Left ventricle myocardium inferior (tissue), 1 donor: ENCODE data around the gene SLC39A11. TPM values are rescaled to one million over a fixed set of nuclear protein-coding genes. Genes with fewer than 3 reads are reported as not detected.

ENCODE experiments used
- DNase-seq: peaks from one replicate; pipeline ENCODE4 v3.0.0-alpha.2; 2020
- H3K27ac ChIP-seq: fragments of 200-600 bp; replicated peaks from 2 replicates; pipeline ENCODE4 v1.8.0; 2021
- H3K27me3 ChIP-seq: fragments of 200-600 bp; 2 replicates; pipeline ENCODE4 v1.8.0; 2021; ENCODE audit warnings: low read depth
- H3K36me3 ChIP-seq: fragments of 200-600 bp; 2 replicates; pipeline ENCODE4 v1.8.0; 2021
- H3K4me1 ChIP-seq: fragments of 200-600 bp; 2 replicates; pipeline ENCODE4 v1.8.0; 2021
- H3K4me3 ChIP-seq: fragments of 200-600 bp; 2 replicates; pipeline ENCODE4 v1.8.0; 2021; ENCODE audit warnings: mild to moderate bottlenecking, moderate library complexity
- H3K9me3 ChIP-seq: fragments of 200-600 bp; replicated peaks from 2 replicates; pipeline ENCODE4 v1.8.0; 2021
- intact Hi-C: fragments of 100-400 bp; cut with micrococcal nuclease; formaldehyde crosslinking; loops from one replicate; pipeline ENCODE4 v1.11.0; 2022
- total RNA-seq: library from RNA; stranded (reverse); fragmentation: NEBNext Ultra II Directional; extraction: Animal tissue kit (Norgen Biotek cat#: 25700); gene quantifications from one replicate; pipeline ENCODE4 v1.2.1, GENCODE V29; 2021
- TF ChIP-seq, protein P1 (sequence below): fragments of 200-600 bp; IDR thresholded peaks from 2 replicates; pipeline ENCODE4 v1.8.0; 2021; ENCODE audit warnings: antibody characterized with exemption, mild to moderate bottlenecking, borderline replicate concordance
- donor health status: DM: no; HTN: yes; CAD: no; lungs with severe emphysema.

SLC39A11 gene
- total RNA-seq, 1 donor from 2014 or later, result 6.4 TPM

DNA sequence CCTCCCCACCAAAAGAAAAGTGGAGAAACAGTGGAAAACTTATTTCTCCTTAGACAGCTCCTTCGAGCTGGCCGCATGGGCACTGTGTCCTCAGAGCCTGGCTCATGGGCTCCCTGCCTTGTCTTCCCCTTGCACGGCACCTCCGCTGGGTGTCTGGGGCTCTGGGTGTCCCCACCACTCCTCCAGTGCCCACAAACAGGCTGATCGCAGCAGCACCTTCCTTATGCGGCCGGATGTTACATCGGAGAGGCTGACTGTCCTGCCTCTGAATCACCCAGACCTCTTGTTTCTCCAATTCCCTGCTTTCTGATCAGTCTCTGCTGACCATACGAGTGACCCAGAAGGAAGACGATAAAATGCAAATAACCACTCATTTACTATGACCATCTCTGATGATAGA, 121.7 kb downstream of the SLC39A11 start:
- TF ChIP-seq, protein P1, sequence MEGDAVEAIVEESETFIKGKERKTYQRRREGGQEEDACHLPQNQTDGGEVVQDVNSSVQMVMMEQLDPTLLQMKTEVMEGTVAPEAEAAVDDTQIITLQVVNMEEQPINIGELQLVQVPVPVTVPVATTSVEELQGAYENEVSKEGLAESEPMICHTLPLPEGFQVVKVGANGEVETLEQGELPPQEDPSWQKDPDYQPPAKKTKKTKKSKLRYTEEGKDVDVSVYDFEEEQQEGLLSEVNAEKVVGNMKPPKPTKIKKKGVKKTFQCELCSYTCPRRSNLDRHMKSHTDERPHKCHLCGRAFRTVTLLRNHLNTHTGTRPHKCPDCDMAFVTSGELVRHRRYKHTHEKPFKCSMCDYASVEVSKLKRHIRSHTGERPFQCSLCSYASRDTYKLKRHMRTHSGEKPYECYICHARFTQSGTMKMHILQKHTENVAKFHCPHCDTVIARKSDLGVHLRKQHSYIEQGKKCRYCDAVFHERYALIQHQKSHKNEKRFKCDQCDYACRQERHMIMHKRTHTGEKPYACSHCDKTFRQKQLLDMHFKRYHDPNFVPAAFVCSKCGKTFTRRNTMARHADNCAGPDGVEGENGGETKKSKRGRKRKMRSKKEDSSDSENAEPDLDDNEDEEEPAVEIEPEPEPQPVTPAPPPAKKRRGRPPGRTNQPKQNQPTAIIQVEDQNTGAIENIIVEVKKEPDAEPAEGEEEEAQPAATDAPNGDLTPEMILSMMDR, result no peak
- intact Hi-C loops, result no loop called here
- no peaks in the 10 kb centered on the region for H3K36me3 ChIP-seq
- no peak for DNase-seq
- no peak overlapping the region for H3K4me3 ChIP-seq
- no peaks in the 10 kb centered on the region for H3K9me3 ChIP-seq
- H3K4me1 ChIP-seq, result no peaks in the 10 kb centered on the region
- no peaks in the 10 kb centered on the region for H3K27me3 ChIP-seq
- H3K27ac ChIP-seq, result no peak overlapping the region

DNA sequence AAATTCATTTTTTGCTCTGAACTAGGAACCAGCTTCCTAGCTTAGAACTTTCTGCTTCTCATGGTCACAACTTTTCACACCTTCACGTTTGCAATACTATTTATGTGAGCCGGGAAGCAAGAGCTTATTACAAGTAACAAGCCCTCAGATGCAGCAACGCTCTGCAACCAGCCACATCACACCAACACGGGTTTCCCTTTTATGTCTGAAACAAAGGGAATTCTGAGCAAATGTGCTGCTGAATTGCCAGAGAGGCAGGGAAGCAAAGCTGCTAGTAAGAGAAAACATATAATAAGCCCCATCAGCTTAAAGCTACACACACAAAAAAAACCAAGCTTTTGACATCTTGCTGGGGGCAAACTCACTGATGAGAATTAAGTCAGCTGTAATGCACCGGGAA, 122.2 kb downstream of the SLC39A11 start:
- no peak for DNase-seq
- H3K4me3 ChIP-seq, result no peak overlapping the region
- H3K27ac ChIP-seq, result no peak overlapping the region
- intact Hi-C loops, result no loop called here
- TF ChIP-seq, protein P1, result no peak
- no peaks in the 10 kb centered on the region for H3K4me1 ChIP-seq
- no peaks in the 10 kb centered on the region for H3K9me3 ChIP-seq
- no peaks in the 10 kb centered on the region for H3K27me3 ChIP-seq
- H3K36me3 ChIP-seq, result no peaks in the 10 kb centered on the region

DNA sequence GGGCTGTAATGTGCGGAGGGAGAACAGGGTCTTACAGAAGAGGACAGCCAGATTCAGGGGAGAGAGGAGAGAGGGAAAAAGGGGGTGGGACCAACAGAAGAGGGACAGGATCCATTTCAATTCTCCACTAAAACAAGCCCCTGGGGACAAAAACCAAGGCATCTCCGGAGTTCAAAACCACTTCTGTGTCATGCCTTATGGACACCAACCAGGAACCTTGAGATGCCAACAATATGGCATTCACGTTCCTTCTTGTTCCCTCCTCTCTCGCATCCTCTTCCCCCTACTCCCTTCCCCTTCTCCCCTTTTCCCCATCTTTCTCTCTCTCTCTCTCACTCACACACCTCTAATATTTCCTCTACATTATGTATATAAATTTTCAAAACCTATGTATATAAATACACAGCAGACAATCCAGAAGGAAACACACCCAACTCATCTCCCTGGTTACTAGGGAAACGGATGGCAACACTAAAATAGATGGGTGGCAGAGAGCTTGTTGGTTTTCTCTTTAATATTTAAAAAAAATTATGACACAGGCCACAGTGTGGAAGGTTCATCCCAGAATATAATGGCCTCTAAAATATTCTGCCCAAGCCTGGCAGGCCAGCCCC, 123.1 kb downstream of the SLC39A11 start:
- intact Hi-C loops, result no loop called here
- H3K4me1 ChIP-seq, result no peaks in the 10 kb centered on the region
- TF ChIP-seq, protein P1, result no peak
- H3K9me3 ChIP-seq, result no peaks in the 10 kb centered on the region
- DNase-seq, result no peak
- no peak overlapping the region for H3K27ac ChIP-seq
- no peaks in the 10 kb centered on the region for H3K36me3 ChIP-seq
- no peaks in the 10 kb centered on the region for H3K27me3 ChIP-seq
- no peak overlapping the region for H3K4me3 ChIP-seq

DNA sequence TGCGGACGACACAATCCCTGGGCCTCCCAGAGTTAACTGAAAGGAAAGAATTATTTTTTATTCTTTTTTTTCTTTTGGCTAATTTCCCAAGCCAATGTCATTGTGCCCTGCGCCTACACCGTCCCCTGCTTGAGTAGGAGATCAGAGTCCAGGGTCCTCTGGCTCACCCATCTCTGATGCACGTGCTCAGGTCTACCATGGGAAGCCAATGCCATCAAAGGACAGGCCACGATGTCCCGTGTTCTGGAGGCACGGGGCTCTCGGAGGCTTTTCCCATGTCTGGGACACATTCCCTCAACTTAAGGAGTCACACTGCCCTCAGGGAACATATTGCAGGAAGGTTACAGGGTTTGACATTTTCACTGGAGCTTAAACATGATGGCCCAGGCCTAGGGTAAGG, 123.7 kb downstream of the SLC39A11 start:
- Histone ChIP-seq H3K27me3 (no peaks in the 10 kb centered on the region), H3K9me3 (no peaks in the 10 kb centered on the region), H3K4me3 (no peak overlapping the region), H3K4me1 (no peaks in the 10 kb centered on the region), H3K27ac (no peak overlapping the region), H3K36me3 (no peaks in the 10 kb centered on the region)
- intact Hi-C loops, result no loop called here
- TF ChIP-seq, protein P1, result no peak
- DNase-seq, result no peak

DNA sequence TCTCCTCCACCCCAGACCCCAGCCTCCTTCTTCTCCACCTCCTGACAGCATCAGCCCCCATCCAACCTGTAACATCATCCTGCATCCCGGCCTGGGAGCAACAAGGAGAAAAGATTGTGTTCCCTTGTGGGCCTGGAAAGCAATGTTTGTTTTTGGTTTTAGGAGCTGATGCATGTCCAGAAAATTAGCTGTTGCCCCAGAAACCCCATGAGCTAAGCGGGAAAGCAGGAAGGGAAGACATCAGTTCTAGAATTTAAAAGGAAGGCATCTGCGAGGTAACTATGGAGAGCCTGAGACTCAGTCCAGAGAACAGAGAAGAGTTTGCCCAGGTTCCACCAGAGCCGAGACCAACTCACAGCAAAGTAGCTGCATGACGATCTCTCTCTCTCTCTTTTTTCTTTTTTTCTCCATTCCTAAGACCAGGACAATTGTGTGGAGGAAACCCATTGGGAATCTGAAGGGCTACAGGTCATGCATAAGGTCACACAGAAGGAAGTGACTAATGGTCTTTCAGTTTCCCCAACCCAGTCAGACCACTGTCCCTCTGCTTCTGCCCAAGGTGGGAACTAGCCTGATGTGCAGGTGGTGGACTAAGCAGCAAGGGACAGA, 124.4 kb downstream of the SLC39A11 start:
- TF ChIP-seq, protein P1, result no peak

More for the DNA sequence above, 124.4 kb downstream of the SLC39A11 start:
- DNase-seq, result no peak
- Histone ChIP-seq H3K27me3 (no peaks in the 10 kb centered on the region), H3K4me3 (no peak overlapping the region), H3K27ac (no peak overlapping the region), H3K9me3 (no peaks in the 10 kb centered on the region), H3K36me3 (no peaks in the 10 kb centered on the region), H3K4me1 (no peaks in the 10 kb centered on the region)
- intact Hi-C loops, result no loop called here
